GM12875 (cell line): ENCODE results near the gene PRDM2.

Source experiments
- H3K4me3 ChIP-seq: one replicate; pipeline ENCODE4 v1.5.1; 2011; ENCODE audit warnings: low read depth, low read length, control low read depth
- TF ChIP-seq, protein P1 (sequence below): IDR thresholded peaks from 2 replicates; pipeline ENCODE4 v1.5.1; 2011; ENCODE audit warnings: low read depth, mild to moderate bottlenecking, control low read depth, inconsistent platforms, low read length, moderate library complexity, borderline replicate concordance; ENCODE audit not compliant: insufficient read depth

Gene PRDM2, protein sequence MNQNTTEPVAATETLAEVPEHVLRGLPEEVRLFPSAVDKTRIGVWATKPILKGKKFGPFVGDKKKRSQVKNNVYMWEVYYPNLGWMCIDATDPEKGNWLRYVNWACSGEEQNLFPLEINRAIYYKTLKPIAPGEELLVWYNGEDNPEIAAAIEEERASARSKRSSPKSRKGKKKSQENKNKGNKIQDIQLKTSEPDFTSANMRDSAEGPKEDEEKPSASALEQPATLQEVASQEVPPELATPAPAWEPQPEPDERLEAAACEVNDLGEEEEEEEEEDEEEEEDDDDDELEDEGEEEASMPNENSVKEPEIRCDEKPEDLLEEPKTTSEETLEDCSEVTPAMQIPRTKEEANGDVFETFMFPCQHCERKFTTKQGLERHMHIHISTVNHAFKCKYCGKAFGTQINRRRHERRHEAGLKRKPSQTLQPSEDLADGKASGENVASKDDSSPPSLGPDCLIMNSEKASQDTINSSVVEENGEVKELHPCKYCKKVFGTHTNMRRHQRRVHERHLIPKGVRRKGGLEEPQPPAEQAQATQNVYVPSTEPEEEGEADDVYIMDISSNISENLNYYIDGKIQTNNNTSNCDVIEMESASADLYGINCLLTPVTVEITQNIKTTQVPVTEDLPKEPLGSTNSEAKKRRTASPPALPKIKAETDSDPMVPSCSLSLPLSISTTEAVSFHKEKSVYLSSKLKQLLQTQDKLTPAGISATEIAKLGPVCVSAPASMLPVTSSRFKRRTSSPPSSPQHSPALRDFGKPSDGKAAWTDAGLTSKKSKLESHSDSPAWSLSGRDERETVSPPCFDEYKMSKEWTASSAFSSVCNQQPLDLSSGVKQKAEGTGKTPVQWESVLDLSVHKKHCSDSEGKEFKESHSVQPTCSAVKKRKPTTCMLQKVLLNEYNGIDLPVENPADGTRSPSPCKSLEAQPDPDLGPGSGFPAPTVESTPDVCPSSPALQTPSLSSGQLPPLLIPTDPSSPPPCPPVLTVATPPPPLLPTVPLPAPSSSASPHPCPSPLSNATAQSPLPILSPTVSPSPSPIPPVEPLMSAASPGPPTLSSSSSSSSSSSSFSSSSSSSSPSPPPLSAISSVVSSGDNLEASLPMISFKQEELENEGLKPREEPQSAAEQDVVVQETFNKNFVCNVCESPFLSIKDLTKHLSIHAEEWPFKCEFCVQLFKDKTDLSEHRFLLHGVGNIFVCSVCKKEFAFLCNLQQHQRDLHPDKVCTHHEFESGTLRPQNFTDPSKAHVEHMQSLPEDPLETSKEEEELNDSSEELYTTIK (N-terminal part only)

GRCh38 chr1:13699936-13700520, at the start of gene PRDM2:
Gene PRDM2 (plus strand): TSS chr1:13700188. CDS start chr1:13715606, 15,418 bp downstream.
- TF ChIP-seq, protein P1, sequence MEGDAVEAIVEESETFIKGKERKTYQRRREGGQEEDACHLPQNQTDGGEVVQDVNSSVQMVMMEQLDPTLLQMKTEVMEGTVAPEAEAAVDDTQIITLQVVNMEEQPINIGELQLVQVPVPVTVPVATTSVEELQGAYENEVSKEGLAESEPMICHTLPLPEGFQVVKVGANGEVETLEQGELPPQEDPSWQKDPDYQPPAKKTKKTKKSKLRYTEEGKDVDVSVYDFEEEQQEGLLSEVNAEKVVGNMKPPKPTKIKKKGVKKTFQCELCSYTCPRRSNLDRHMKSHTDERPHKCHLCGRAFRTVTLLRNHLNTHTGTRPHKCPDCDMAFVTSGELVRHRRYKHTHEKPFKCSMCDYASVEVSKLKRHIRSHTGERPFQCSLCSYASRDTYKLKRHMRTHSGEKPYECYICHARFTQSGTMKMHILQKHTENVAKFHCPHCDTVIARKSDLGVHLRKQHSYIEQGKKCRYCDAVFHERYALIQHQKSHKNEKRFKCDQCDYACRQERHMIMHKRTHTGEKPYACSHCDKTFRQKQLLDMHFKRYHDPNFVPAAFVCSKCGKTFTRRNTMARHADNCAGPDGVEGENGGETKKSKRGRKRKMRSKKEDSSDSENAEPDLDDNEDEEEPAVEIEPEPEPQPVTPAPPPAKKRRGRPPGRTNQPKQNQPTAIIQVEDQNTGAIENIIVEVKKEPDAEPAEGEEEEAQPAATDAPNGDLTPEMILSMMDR: no peak
- H3K4me3 ChIP-seq: peak within 1 kb of the TSS; percentile 86

GRCh38 chr1:13651279-13651678, 48.7 kb upstream of the PRDM2 start:
- H3K4me3 ChIP-seq: no peak overlapping the region
- TF ChIP-seq, protein P1: no peak

DNA sequence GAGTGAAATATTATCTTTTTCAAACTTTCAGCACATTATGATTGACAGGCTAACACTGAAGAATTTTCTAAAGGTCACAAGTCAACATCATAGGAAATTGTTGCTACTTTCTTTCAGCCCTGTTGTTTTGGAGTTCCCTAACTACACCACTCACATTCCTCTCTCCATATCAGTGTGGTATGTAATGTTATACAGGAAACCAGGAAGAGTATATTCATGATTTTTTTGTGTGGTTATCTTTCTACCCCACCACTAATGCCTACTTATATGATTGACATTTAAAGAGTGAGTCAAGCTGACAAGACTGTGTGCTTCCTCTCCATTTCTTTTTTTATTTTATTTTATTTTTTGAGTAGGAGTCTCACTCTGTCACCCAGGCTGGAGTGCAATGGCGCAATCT, 47.8 kb upstream of the PRDM2 start:
- TF ChIP-seq, protein P1: no peak
- H3K4me3 ChIP-seq: no peak overlapping the region

GRCh38 chr1:13661539-13661938, 38.4 kb upstream of the PRDM2 start:
- H3K4me3 ChIP-seq: no peak overlapping the region
- TF ChIP-seq, protein P1: no peak

DNA sequence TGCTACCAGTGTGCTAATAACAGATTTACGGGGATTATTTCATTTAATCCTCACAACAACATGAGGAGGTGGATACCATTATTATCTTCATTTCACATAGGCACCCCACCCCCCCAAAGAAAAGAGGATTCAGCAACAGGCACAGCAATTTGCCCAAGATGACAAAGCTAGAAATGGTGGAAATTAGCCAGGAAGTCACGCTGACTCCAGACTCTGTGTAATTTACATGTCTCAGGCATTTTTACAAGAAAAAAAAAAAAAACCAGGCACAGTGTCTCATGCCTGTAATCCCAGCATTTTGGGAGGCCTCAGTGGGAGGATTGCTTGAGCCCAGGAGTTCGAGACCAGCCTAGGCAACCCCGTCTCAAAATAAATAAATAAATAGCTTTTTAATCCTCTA, 37.5 kb upstream of the PRDM2 start:
- TF ChIP-seq, protein P1: no peak
- no peak overlapping the region for H3K4me3 ChIP-seq

DNA sequence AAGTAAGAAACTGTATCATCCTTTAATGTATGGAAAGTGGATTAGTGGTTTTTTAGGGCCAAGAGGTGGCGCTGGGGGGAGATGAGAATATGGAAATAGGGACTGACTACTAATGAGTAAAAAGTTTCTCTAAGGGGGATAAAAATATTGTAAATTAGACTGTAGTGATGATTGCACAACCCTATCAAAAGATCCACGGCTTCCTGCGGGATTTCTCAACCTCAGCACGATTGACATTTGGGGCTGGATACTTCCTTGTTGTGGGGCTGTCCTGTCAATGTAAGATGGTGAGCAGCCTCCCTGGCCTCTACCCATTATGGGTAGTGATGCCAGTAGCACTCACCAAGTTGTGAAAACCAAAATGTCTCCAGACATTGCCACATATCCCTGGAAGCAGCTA, 36.0 kb upstream of the PRDM2 start:
- TF ChIP-seq, protein P1: no peak
- no peak overlapping the region for H3K4me3 ChIP-seq
